22Rv1 (cell line): Measurements from ENCODE around the gene MLXIP.

Experiments used
- ZFX ChIP-seq: fragments of 450-650 bp; IDR thresholded peaks from 2 replicates; pipeline ENCODE4 v1.6.1; 2017; ENCODE audit warnings: antibody characterized with exemption, borderline replicate concordance
- TF ChIP-seq, protein P1 (sequence below): fragments of 450-650 bp; IDR thresholded peaks from 2 replicates; pipeline ENCODE4 v1.5.1; 2017; ENCODE audit warnings: mild to moderate bottlenecking

DNA sequence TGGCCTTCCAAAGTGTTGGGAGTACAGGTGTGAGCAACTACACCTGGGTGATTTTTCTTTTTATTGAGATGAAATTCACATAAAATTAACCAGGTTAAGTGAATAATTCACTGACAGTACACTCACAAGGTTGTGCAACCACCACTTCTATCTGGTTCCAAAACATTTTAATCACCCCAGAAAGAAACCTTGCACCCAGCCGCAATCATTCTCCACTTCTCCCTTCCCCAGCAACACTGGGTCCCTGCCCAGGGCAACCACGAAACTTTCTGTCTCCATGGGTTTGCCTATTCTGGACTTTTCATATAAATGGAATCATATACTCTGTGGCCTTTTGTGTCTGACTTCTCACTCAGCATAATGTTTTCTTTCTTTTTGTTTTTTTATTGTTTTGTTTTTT, 26.3 kb upstream of the MLXIP start:
- TF ChIP-seq, protein P1, sequence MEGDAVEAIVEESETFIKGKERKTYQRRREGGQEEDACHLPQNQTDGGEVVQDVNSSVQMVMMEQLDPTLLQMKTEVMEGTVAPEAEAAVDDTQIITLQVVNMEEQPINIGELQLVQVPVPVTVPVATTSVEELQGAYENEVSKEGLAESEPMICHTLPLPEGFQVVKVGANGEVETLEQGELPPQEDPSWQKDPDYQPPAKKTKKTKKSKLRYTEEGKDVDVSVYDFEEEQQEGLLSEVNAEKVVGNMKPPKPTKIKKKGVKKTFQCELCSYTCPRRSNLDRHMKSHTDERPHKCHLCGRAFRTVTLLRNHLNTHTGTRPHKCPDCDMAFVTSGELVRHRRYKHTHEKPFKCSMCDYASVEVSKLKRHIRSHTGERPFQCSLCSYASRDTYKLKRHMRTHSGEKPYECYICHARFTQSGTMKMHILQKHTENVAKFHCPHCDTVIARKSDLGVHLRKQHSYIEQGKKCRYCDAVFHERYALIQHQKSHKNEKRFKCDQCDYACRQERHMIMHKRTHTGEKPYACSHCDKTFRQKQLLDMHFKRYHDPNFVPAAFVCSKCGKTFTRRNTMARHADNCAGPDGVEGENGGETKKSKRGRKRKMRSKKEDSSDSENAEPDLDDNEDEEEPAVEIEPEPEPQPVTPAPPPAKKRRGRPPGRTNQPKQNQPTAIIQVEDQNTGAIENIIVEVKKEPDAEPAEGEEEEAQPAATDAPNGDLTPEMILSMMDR = no peak
- no peak for TF ChIP-seq ZFX
